Testis (tissue), 2 donors: ENCODE measurements around the gene CCR6.

Experiments
- POLR2A ChIP-seq: fragments of 450-650 bp; IDR thresholded peaks from one replicate; pipeline ENCODE4 v1.6.1; 2017; ENCODE audit warnings: antibody characterized with exemption, mild to moderate bottlenecking, moderate library complexity
- TF ChIP-seq, protein P1 (sequence below), 3 experiments: fragments of 450-650 bp in 2 of 3; fragments of 200-600 bp in 1 of 3; sonication (generic) in 1 of 3; IDR thresholded peaks; one replicate each; pipeline ENCODE4 v1.5.1; 2016 to 2019; ENCODE audit warnings: antibody characterized with exemption in 3 of 3, mild to moderate bottlenecking in 2 of 3, moderate library complexity in 1 of 3

DNA sequence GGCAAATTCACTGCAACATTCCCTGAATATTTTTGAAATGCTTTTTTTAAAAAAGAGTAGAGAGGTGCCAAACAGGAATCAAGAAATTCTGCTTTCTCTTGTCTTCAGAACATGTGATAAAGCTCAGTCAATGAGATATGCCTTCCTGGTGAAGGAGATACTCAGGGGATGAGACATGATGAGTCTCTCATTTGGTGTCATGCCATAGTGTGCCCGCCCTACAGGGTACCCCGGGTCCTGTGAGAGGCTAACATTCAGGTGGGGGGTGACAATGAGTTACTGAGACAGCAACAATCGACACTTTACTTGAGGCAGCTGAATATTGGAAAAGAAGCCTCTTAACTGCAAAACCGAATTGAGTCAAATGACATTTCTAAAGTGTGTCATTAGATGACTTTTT lies 6.7 kb downstream of the CCR6 start:
- TF ChIP-seq, protein P1, sequence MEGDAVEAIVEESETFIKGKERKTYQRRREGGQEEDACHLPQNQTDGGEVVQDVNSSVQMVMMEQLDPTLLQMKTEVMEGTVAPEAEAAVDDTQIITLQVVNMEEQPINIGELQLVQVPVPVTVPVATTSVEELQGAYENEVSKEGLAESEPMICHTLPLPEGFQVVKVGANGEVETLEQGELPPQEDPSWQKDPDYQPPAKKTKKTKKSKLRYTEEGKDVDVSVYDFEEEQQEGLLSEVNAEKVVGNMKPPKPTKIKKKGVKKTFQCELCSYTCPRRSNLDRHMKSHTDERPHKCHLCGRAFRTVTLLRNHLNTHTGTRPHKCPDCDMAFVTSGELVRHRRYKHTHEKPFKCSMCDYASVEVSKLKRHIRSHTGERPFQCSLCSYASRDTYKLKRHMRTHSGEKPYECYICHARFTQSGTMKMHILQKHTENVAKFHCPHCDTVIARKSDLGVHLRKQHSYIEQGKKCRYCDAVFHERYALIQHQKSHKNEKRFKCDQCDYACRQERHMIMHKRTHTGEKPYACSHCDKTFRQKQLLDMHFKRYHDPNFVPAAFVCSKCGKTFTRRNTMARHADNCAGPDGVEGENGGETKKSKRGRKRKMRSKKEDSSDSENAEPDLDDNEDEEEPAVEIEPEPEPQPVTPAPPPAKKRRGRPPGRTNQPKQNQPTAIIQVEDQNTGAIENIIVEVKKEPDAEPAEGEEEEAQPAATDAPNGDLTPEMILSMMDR (IDR thresholded peaks at IDR 0.05) = no peak
- no peak for TF ChIP-seq POLR2A
